GM19328 (cell line): ENCODE results near the gene ITGB6.
A peak's percentile ranks its signal among the peaks of the same experiment; 100 is the strongest.

Source experiments
- ATAC-seq: cut with Tn5 transposase; IDR thresholded peaks from one replicate; pipeline ENCODE4 v1.9.1; 2021; ENCODE audit warnings: mild to moderate bottlenecking, moderate library complexity; ENCODE audit not compliant: unreplicated experiment

Gene ITGB6, protein sequence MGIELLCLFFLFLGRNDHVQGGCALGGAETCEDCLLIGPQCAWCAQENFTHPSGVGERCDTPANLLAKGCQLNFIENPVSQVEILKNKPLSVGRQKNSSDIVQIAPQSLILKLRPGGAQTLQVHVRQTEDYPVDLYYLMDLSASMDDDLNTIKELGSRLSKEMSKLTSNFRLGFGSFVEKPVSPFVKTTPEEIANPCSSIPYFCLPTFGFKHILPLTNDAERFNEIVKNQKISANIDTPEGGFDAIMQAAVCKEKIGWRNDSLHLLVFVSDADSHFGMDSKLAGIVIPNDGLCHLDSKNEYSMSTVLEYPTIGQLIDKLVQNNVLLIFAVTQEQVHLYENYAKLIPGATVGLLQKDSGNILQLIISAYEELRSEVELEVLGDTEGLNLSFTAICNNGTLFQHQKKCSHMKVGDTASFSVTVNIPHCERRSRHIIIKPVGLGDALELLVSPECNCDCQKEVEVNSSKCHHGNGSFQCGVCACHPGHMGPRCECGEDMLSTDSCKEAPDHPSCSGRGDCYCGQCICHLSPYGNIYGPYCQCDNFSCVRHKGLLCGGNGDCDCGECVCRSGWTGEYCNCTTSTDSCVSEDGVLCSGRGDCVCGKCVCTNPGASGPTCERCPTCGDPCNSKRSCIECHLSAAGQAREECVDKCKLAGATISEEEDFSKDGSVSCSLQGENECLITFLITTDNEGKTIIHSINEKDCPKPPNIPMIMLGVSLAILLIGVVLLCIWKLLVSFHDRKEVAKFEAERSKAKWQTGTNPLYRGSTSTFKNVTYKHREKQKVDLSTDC

DNA sequence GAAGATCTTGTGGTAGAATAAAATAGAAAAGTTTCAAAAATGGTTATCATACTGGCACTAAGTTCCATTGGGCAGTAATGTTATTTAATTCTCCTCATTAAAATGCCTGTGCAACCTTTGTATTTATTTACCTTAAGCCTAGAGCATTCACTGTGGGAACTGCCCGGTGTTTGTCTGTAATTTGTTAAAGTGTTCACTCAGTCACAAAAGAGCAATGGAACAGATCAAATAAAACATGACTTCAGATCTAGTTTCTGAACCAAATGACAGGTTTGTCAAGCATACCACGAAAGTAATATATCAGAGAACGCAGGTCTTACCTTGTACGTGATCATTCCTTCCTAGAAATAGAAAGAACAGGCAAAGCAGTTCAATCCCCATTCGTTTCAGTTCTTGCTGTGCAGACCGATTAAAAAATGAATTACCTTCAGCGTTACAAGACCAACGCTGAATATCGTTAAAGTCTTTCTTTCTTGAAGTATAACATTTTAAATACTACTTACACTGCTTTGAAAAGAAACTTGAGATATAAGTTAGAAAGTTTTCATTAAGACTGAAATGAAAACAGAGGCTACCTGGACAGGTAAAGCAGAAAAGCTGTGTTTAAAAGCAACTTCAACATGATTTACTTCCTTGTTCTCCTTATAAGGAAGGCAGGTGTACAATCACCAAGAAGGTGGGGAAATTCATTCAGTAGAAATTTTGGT lies at the start of gene ITGB6:
Gene ITGB6, minus strand, starts transcription at position 590 of the 707 bp plus-strand sequence. Its CDS starts 209 bp downstream, at position 381.
- no peak for ATAC-seq

- ATAC-seq: no peak
Observed at GRCh38 chr2:160247296-160248035, 47.4 kb upstream of the ITGB6 start.

DNA sequence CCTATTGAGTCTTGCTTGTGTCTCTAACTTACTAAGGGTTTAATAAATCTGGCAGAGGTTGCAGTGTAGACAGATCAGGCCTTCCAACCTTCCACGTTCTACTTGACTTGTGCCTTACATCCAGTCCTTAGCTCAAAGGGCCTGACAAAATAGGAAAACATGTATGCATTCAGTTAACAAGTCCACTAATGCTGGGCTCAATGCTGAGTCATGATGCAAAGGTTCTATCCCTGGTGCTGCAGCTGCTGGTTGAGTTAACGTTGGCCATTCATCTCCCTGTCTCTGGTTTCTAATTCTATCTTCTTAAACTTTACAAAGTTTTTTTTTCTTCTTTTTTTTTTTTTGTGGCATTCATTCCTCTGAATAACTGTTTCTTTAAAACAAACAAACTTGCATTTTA lies 46.3 kb upstream of the ITGB6 start:
- ATAC-seq: no peak

DNA sequence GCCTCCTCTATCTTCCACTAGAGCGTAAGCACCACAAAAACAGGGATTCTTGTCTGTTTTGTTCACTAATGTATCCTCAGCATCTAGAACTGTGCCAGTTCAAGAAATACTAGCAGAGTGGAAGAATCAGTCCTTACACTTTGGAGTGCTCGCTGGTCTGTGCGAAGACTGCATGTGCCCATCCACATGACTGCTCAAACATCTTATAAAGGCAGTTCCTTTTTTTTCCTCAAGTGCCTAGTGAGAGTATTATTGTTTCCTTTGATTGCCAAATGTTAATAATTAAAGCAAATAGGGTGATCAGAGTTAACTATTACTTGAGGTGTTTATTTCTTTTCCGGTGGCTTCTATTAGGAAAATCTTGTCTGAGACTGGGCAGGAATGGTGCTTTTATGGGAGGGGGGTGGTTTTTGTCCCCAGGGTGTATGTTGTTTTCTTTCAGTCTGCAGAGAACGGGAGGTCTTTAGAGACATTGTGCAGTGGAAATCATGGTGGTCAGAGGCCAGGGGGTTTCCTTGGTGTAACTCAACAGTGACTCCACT lies 45.6 kb upstream of the ITGB6 start:
- no peak for ATAC-seq

DNA sequence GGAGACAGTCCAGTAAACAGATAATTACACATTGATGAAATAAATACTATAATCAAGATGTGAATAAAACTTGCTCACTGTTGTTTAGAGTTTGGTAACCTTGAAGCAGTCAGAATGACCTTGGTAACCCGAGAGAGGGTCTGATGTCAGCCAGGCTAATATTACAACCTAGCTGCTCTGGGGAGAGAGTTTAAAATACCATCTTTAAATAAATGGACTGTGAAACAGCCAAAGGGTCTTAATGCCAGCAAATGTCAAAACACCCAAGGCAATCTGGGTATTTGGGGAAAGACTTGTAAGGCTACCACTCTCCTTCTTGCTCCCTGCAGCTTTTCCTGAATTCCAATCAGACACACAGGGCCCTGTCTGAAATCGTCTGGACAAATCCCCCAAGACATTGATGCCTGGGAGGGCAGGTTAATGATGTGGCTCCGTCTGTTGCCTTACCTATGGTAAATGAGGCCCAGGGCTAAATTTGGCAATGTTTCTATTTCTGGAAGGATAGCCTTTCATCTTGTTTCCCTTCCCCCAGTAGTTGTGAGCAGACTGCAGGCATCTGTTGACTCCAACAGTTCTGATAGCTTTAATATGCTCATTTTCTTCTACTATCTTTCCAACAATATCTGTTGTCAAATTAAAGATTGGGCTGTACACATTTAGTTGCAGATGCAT lies 43.0 kb upstream of the ITGB6 start:
- no peak for ATAC-seq

GRCh38 chr2:160241251-160242137 lies 41.4 kb upstream of the ITGB6 start:
- ATAC-seq: no peak

GRCh38 chr2:160239436-160239835 lies 39.4 kb upstream of the ITGB6 start:
- ATAC-seq: no peak

DNA sequence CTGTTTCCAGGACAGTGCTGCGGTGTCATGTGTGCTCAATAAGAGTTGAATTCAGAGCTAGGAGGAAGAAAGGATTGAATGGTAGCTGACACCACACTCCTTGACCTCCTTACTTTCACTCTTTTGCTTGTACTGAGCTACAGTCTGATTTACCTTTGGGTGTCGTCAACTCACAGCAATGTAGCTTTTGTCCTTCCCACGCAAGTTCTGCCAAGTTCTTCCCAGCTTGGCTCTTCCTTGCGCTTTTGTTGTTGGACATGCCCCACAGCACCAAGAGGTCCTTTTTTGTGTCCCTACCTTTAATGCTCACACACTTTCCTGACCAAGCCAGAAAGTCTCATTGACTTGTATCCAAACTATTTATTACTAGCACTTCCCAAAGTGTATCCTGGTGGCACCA lies 38.3 kb upstream of the ITGB6 start:
- ATAC-seq: no peak

DNA sequence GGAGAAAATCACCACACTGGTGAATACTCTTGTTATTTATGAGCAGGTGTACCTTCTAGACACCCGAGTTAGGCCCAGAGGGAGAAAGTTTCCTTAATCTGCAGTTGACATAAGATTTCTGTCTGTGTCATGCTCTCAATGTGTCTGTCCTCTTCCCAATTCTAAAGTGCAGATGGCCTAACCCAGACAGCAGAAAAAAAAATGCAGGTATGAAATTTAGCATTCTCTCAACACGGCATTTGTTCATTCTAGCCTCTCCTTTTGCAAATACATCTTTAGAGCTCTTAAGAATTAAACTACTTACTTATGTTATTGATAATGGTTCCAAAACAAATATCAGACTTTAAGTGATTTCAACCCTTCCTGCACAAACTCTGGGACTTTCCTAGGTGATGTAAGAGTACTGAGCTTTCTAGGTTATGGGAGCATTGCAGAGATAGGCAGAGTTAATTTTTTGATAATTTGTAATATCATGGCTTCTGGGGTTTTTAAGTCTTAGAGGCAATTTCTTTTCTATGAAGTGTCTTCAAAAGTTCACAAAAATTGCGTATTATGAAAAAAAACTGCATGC lies 32.9 kb upstream of the ITGB6 start:
- no peak for ATAC-seq

- ATAC-seq: no peak
Observed at GRCh38 chr2:160229591-160229990, 29.5 kb upstream of the ITGB6 start.

DNA sequence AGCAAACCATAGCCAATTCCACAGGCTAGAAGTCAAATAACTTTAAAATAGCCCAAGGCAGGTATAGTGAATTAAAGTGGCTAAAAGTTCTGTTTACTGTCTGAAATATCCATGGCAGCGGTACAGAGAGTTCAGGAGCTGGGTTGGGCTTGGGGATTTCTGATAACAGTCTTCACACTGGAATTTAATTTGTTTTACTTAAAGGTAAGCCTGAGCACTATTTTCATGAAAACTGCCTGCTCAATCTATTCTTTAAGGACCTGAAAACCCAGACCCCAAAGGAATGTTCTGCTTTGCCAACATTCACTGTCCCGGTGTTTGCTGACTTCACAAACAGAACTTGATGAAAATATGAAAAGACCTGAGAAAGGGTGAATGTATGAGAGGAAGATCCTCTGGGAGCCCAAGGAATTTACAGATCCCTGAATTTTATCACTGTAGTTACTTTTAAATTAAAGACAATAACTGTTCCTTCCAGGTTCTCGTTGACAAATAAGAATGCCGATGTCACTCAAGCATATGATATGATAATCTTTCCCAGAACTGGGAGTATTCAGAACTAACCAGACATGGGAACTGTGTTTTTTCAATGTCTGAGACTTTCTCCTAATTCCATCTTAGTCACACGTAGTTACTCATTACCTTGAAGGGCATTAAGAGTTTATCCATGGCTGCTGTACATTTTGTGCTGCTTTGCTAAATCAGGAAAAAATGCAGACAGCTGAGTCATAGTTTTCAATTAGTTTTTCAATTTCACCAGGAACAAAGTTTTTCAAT lies 28.3 kb upstream of the ITGB6 start:
- no peak for ATAC-seq

DNA sequence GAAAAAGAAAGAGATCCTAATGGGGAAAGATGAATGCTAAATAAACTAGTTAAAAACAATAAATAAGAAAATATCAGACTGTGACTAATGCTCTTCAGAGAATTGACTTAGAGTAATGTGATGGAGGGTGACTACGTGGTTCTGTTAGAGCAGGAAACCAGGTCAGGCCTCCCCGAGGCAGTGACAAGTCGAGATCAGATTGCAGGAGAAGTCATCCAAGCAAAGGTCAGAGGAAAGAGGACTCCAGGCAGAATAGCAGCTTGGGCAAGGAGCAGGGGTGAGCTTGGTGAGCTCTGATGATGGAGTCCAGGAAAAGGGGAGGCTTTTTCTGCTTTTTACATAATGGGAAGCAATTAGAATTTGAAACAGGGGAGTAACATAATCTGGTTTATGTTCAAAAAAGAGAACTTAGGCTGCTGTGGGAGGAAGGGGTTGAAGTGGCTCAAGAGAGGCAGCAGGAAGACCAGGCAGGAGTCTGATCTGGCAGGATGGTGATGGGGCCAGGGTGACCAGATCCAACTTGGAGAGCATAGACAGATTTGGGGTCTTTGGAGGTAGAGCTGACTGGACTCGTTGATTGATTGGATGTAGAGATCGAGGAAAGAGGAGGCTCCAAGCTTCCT lies 27.3 kb upstream of the ITGB6 start:
- ATAC-seq: no peak

DNA sequence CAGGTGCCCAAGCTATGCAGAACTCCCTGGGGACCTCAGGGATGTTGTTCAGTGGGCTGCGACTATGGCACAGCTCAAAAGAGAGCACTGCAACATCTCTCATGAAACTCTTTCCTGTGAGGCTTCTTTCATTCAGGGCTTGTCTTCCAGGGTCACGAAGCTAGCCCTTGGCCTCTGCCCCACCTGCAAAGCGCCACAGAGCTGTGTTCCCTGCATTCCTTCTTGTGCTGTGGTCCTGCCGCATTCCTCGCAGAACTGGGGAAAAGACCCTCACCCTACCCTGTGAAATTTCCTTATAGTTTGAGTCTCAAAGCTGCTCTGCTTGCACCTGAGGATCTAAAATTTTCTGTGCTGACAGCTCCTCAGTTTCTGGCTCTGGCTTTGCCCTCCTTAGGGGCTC lies 26.3 kb upstream of the ITGB6 start:
- no peak for ATAC-seq

DNA sequence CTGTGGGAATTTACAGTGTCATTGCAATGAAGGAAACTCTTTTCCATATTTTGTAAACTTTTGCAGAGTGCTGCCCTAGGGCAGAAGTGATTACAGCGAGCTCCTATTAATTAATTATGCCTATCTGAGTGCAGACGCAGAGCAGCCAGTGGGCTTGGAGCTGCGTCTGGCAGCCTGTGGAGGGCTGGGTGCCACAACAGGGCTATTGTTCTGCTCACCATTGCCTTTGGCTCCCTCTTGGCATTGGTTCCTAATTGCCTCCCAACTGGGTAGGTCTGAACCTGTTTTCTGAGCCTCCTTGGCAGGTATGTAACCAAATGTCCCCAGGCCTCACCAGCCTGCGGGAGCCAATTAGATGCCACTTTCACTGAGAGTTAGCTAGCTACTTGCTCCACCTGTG lies 25.6 kb upstream of the ITGB6 start:
- no peak for ATAC-seq

GRCh38 chr2:160224507-160224906 lies 24.4 kb upstream of the ITGB6 start:
- no peak for ATAC-seq

- peak; percentile 93 for ATAC-seq
Observed at GRCh38 chr2:160224060-160224459, 24.0 kb upstream of the ITGB6 start.

DNA sequence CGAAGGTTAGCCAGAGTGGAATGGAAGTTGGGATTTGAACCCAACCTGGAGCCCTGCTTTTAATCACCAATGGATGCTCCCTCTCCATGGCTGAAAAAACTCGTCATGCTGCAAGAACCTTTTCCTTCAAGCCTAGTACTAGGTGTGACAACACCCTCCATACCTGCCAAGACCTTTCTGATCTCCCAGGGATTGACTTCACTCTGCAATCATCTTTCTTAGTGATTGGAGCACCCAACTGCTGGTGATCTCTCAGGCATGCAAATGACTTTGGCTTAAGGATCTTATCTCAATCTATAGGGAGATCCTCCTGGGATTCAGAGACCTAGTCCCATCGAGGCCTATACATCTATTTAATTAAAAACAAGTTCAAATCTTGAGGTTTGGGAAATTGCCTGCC lies 23.5 kb upstream of the ITGB6 start:
- no peak for ATAC-seq
